HepG2 (cell line): ENCODE results near the gene GRAP. TPM values are rescaled to one million over a fixed set of nuclear protein-coding genes. Genes with fewer than 3 reads are reported as not detected.

Experiments
- ATAC-seq: fragments of 200-7000 bp; cut with Tn5 transposase; 3 replicates; pipeline ENCODE4 v1.9.1; 2020; ENCODE audit warnings: mild to moderate bottlenecking, moderate library complexity
- BruUV-seq: library from RNA; stranded (reverse); fragments of 400-500 nt; replicated peaks from 2 replicates; lab custom pipeline; 2021; lab: Mats Ljungman, UMichigan
- CTCF ChIA-PET: fragments of 300-600 bp; formaldehyde crosslinking; extraction: SDS; loops from one replicate; lab custom pipeline; 2021; ENCODE audit warnings: low total read pairs, inconsistent platforms, low intra/inter-chr PET ratio; lab: Yijun Ruan, JAX
- POLR2A ChIA-PET: fragments of 350-600 bp; sonication (Branson Sonifier 250); formaldehyde crosslinking; loops from one replicate; lab custom pipeline; 2020; ENCODE audit warnings: antibody characterized with exemption, inconsistent platforms; lab: Yijun Ruan, JAX
- DNase-seq: peaks from one replicate; pipeline ENCODE4 v3.0.0-alpha.2; 2015; ENCODE audit warnings: low spot score
- FAIRE-seq: peaks from 3 replicates; lab custom pipeline; 2011; peaks lifted over from hg19 to GRCh38; lab: Jason Lieb, UNC
- H2AFZ ChIP-seq: one replicate; pipeline ENCODE4 v1.6.1; 2011; ENCODE audit warnings: low read length, inconsistent platforms
- H3K27ac ChIP-seq: fragments of 300-600 bp; 3 replicates; pipeline ENCODE4 v1.8.0; 2011; ENCODE audit warnings: mixed run types, mild to moderate bottlenecking, mixed read lengths, low read length, inconsistent platforms; ENCODE audit not compliant: insufficient read depth; ENCODE audit errors: extremely low read length
- H3K27me3 ChIP-seq, 2 experiments: fragments of 200-600 bp in 1 of 2; 2 replicates in 1 of 2; 3 replicates in 1 of 2; pipeline versions ENCODE4 v1.6.0 to v1.8.0; 2011; ENCODE audit warnings: low read length in 2 of 2, mild to moderate bottlenecking in 2 of 2, moderate library complexity in 2 of 2, inconsistent platforms in 1 of 2; ENCODE audit not compliant: insufficient read depth in 2 of 2, control insufficient read depth in 1 of 2
- H3K36me3 ChIP-seq, 2 experiments: fragments of 200-600 bp in 1 of 2; replicated peaks in 1 of 2; 2 replicates in 1 of 2; 3 replicates in 1 of 2; pipeline versions ENCODE4 v1.5.1 to v1.8.0; 2011; ENCODE audit warnings: low read length in 2 of 2, inconsistent platforms in 1 of 2; ENCODE audit not compliant: insufficient read depth in 2 of 2, control insufficient read depth in 1 of 2
- H3K4me1 ChIP-seq: 2 replicates; pipeline ENCODE4 v1.5.1; 2012; ENCODE audit warnings: low read length, inconsistent platforms; ENCODE audit not compliant: insufficient read depth
- H3K4me2 ChIP-seq: 2 replicates; pipeline ENCODE4 v1.6.0; 2011; ENCODE audit warnings: low read depth, low read length, inconsistent platforms
- H3K4me3 ChIP-seq, 3 experiments: fragments of 200-600 bp in 1 of 3; sonication (generic), shearing (Covaris generic) in 1 of 3; replicated peaks in 1 of 3; 2 replicates each; pipeline ENCODE4 v1.5.1; 2011 to 2016; ENCODE audit warnings: low read length in 3 of 3, inconsistent platforms in 2 of 3, low read depth in 2 of 3, mild to moderate bottlenecking in 2 of 3, control low read depth in 1 of 3, mixed read lengths in 1 of 3; ENCODE audit not compliant: insufficient read depth in 1 of 3
- H3K79me2 ChIP-seq: one replicate; pipeline ENCODE4 v1.6.1; 2011; ENCODE audit warnings: low read length, inconsistent platforms; ENCODE audit not compliant: insufficient read depth
- H3K9ac ChIP-seq: 2 replicates; pipeline ENCODE4 v1.6.0; 2011; ENCODE audit warnings: mild to moderate bottlenecking, low read depth, low read length, inconsistent platforms; ENCODE audit not compliant: insufficient read depth
- H3K9me3 ChIP-seq: 2 replicates; pipeline ENCODE4 v1.5.1; 2012; ENCODE audit warnings: mild to moderate bottlenecking, low read length
- H4K20me1 ChIP-seq: 2 replicates; pipeline ENCODE4 v1.6.0; 2011; ENCODE audit warnings: inconsistent platforms, mild to moderate bottlenecking, low read length, moderate library complexity; ENCODE audit not compliant: insufficient read depth
- ATF3 ChIP-seq: sonication (generic); formaldehyde crosslinking; IDR thresholded peaks from 2 replicates; pipeline ENCODE4 v1.4.0; 2020; ENCODE audit warnings: missing genetic modification reagents
- CHD4 ChIP-seq: fragments of 200-600 bp; sonication (generic); IDR thresholded peaks from 2 replicates; pipeline ENCODE4 v1.7.0; 2017; ENCODE audit warnings: mild to moderate bottlenecking, low read length, borderline replicate concordance
- CREM ChIP-seq, 2 experiments: sonication (generic) in 1 of 2; formaldehyde crosslinking in 1 of 2; IDR thresholded peaks; 2 replicates each; pipeline versions ENCODE4 v1.4.0 to v1.6.1; 2016 to 2020; ENCODE audit warnings: antibody characterized with exemption in 1 of 2, mild to moderate bottlenecking in 1 of 2, missing genetic modification reagents in 1 of 2
- GTF3A ChIP-seq: sonication (generic); formaldehyde crosslinking; conservative IDR thresholded peaks from 2 replicates; pipeline ENCODE4 v1.4.0; 2020; ENCODE audit warnings: mild to moderate bottlenecking, missing genetic modification reagents
- HNRNPL ChIP-seq: fragments of 200-400 bp; formaldehyde crosslinking; IDR thresholded peaks from 2 replicates; pipeline ENCODE4 v1.6.1; 2017; ENCODE audit warnings: mild to moderate bottlenecking, low read depth, low read length
- MLXIP ChIP-seq: sonication (generic); formaldehyde crosslinking; IDR thresholded peaks from 2 replicates; pipeline ENCODE4 v1.9.0; 2021; ENCODE audit warnings: missing genetic modification reagents, borderline replicate concordance
- RBM39 ChIP-seq: fragments of 200-400 bp; formaldehyde crosslinking; IDR thresholded peaks from one replicate; pipeline ENCODE4 v1.6.1; 2018; ENCODE audit warnings: antibody characterized with exemption, mild to moderate bottlenecking, low read depth, low read length; ENCODE audit not compliant: poor library complexity, severe bottlenecking
- RFXANK ChIP-seq: IDR thresholded peaks from 2 replicates; pipeline ENCODE4 v1.6.1; 2016
- SKI ChIP-seq: fragments of 450-650 bp; IDR thresholded peaks from one replicate; pipeline ENCODE4 v1.6.1; 2018; ENCODE audit warnings: mild to moderate bottlenecking; ENCODE audit not compliant: partially characterized antibody
- ZFYVE20 ChIP-seq: sonication (generic); formaldehyde crosslinking; IDR thresholded peaks from 2 replicates; pipeline ENCODE4 v1.8.0; 2023; ENCODE audit warnings: low read depth, mild to moderate bottlenecking, moderate library complexity, missing genetic modification reagents, borderline replicate concordance
- ZNF205 ChIP-seq: IDR thresholded peaks from 2 replicates; pipeline ENCODE4 v1.6.1; 2018; ENCODE audit warnings: missing biosample characterization, missing genetic modification reagents
- ZNF724P ChIP-seq: sonication (generic); formaldehyde crosslinking; IDR thresholded peaks from 2 replicates; pipeline ENCODE4 v1.8.0; 2022; ENCODE audit warnings: missing genetic modification reagents, borderline replicate concordance
- ZNF768 ChIP-seq: sonication (generic); formaldehyde crosslinking; IDR thresholded peaks from 2 replicates; pipeline ENCODE4 v1.4.0; 2020; ENCODE audit warnings: missing genetic modification reagents
- WGBS: methylation state at CpG from one replicate; pipeline ENCODE4 v1.1.6; 2017; ENCODE audit warnings: low lambda C conversion rate; 5-methylcytosine and 5-hydroxymethylcytosine counted together
- in situ Hi-C: cut with HindIII; loops from 2 replicates; pipeline ENCODE4 v1.10.0; 2017; ENCODE audit warnings: low pct_unique_long_range_greater_than_20kb; ENCODE audit not compliant: extremely low pct_ligation_motif_present
- intact Hi-C: fragments of 100-400 bp; cut with micrococcal nuclease; formaldehyde crosslinking; loops from one replicate; pipeline ENCODE4 v1.10.0; 2022; ENCODE audit not compliant: unreplicated experiment
- polyA plus RNA-seq, 8 experiments: library from polyadenylated mRNA; depleted of rRNA in 3 of 8; stranded (reverse) in 7 of 8; unstranded in 1 of 8; fragments of >200 nt; fragmentation: Illumina TruSeq in 4 of 8; extraction: Trizol in 4 of 8; gene quantifications; 2 replicates each; pipeline versions ENCODE4 v1.2.1 to v1.2.3, GENCODE V29; 2011 to 2016; ENCODE audit warnings: low read depth in 4 of 8, missing spikeins in 1 of 8, mixed read lengths in 1 of 8; ENCODE audit not compliant: insufficient read depth in 1 of 8
- total RNA-seq, 5 experiments: library from RNA; depleted of rRNA; stranded (reverse); fragments of >200 nt; fragmentation: Illumina TruSeq; extraction: Trizol; gene quantifications; 2 replicates each; pipeline ENCODE4 v1.2.3, GENCODE V29; 2016; ENCODE audit warnings: low read depth in 1 of 5

The GRAP gene
- total and polyA plus RNA-seq, 2 of the 13 experiments (the other 11 are each of a cell fraction or from before 2014, with no cell fraction given): 0.77 to 1.7 TPM

GRCh38 chr17:19017401-19017800 is 29.4 kb downstream of the GRAP start (continued):
- TF ChIP-seq MLXIP (CRISPR knock-in tag) (no peak), ATF3 (no peak), CHD4 (no peak), ZFYVE20 (CRISPR knock-in tag) (no peak), ZNF724P (no peak), GTF3A (CRISPR knock-in tag) (no peak), CREM (IDR thresholded peaks at IDR 0.05) (no peak), CREM (CRISPR knock-in tag; IDR thresholded peaks at IDR 0.05) (no peak), ZNF205 (CRISPR knock-in tag) (no peak), RFXANK (CRISPR knock-in tag) (no peak), RBM39 (no peak)

GRCh38 chr17:19016881-19017280 is 29.9 kb downstream of the GRAP start:
- Histone ChIP-seq H3K4me1 (peaks cover 76% of the 10 kb centered on the region), H3K27me3 (peaks cover 6 to 32% of the 10 kb centered on the region in 2 experiments; a peak in 3 of 5 replicates), H2AFZ (no peak overlapping the region), H3K9ac (no peak overlapping the region), H3K27ac (no peak overlapping the region), H3K79me2 (no peaks in the 10 kb centered on the region), H3K4me3 (no peak overlapping the region), H3K9me3 (no peaks in the 10 kb centered on the region), H3K4me2 (no peak overlapping the region), H4K20me1 (no peaks in the 10 kb centered on the region), H3K36me3 (no peaks in the 10 kb centered on the region)
- no peak for DNase-seq
- ChIA-PET POLR2A (no interaction called here), CTCF (no interaction called here)
- no peak for ATAC-seq
- intact Hi-C loops: no loop called here
- TF ChIP-seq ZNF768 (CRISPR knock-in tag): peak; percentile 96
- 0 out of 2 replicates have a peak, but pooled peaks have one; percentile 35 for TF ChIP-seq HNRNPL
- no peak for TF ChIP-seq SKI
- 14% methylated on average over 6 of the region's 7 CpGs for WGBS
- in situ Hi-C loops: no loop called here
- no TSS peak for BruUV-seq
- FAIRE-seq: no peak
